Esophagus muscularis mucosa (tissue), 4 donors: ENCODE data around the gene ADD2. TPM values are rescaled to one million over a fixed set of nuclear protein-coding genes. Genes with fewer than 3 reads are reported as not detected.

ENCODE experiments used
- DNase-seq: peaks from one replicate; pipeline ENCODE4 v3.0.0-alpha.2; 2017; ENCODE audit errors: extremely low spot score
- H3K27ac ChIP-seq, 4 donors: fragments of 200-600 bp; sonication (generic); replicated peaks in 1 of 4; 1 replicate in 3 of 4; 2 replicates in 1 of 4; pipeline ENCODE4 v1.5.1; 2016 to 2019; ENCODE audit warnings: mild to moderate bottlenecking in 1 of 4
- H3K27me3 ChIP-seq, 4 donors: fragments of 200-600 bp; sonication (generic); one replicate each; pipeline versions ENCODE4 v1.5.1 to v1.6.0; 2016 to 2019
- H3K36me3 ChIP-seq, 4 donors: fragments of 200-600 bp; sonication (generic); one replicate each; pipeline ENCODE4 v1.5.1; 2016 to 2019
- H3K4me1 ChIP-seq, 4 donors: fragments of 200-600 bp; sonication (generic); one replicate each; pipeline ENCODE4 v1.5.1; 2016 to 2019
- H3K4me3 ChIP-seq, 4 donors: fragments of 200-600 bp; sonication (generic); 1 replicate in 2 of 4; 2 replicates in 2 of 4; pipeline ENCODE4 v1.5.1; 2016 to 2019; ENCODE audit warnings: mild to moderate bottlenecking in 4 of 4, moderate library complexity in 1 of 4
- H3K9me3 ChIP-seq, 4 donors: fragments of 200-600 bp; sonication (generic); 1 replicate in 3 of 4; 2 replicates in 1 of 4; pipeline ENCODE4 v1.5.1; 2016 to 2019
- EP300 ChIP-seq: sonication (generic); formaldehyde crosslinking; IDR thresholded peaks from one replicate; pipeline ENCODE4 v1.6.1; 2017; ENCODE audit warnings: antibody characterized with exemption
- POLR2A ChIP-seq: fragments of 450-650 bp; IDR thresholded peaks from one replicate; pipeline ENCODE4 v1.6.1; 2017; ENCODE audit warnings: antibody characterized with exemption, moderate library complexity, mild to moderate bottlenecking, low read depth
- POLR2AphosphoS5 ChIP-seq, 2 donors: sonication (generic); formaldehyde crosslinking; IDR thresholded peaks; one replicate each; pipeline ENCODE4 v1.6.1; 2017; ENCODE audit warnings: antibody characterized with exemption in 2 of 2
- WGBS: methylation state at CpG from one replicate; pipeline ENCODE4 v1.1.5; 2018; 5-methylcytosine and 5-hydroxymethylcytosine counted together
- intact Hi-C: fragments of 100-400 bp; cut with DNase I; formaldehyde crosslinking; loops from one replicate; pipeline ENCODE4 v1.15.1; 2023
- total RNA-seq, 4 donors: library from RNA; depleted of rRNA; stranded (reverse); fragments of >200 nt; gene quantifications; one replicate each; pipeline versions ENCODE4 v1.1.0 to v1.2.1, GENCODE V29; 2016
- TF ChIP-seq, protein P1 (sequence below), 3 experiments: fragments of 200-600 bp in 2 of 3; fragments of 450-650 bp in 1 of 3; sonication (generic) in 2 of 3; IDR thresholded peaks; one replicate each; pipeline ENCODE4 v1.5.1; 2017 to 2019; ENCODE audit warnings: antibody characterized with exemption in 3 of 3, mild to moderate bottlenecking in 2 of 3, moderate library complexity in 1 of 3

The ADD2 gene
- total RNA-seq, 4 donors from 2014 or later, result 2.5 to 8.6 (median 5.0) TPM

DNA sequence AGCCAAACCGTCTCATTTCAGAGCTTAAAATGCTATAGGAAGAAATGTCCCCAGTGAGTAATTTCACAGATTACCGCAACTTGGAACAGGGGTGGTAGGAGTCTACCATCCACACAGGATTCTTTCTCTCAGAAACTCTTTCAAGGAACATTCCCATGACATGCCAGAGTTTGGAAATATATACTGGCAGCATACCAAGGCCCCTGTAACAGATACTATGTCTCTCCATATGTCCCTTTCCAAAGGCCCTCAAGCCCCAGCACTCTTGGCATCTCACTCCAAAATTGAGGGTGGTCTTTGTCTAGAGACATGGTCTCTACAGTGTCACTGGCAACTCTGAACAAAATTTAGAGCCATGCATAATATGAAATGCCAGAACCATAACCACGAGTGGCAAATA lies 11.5 kb upstream of the ADD2 start:
- 73% methylated on average over 3 of the region's 3 CpGs for WGBS
- Histone ChIP-seq H3K36me3 (no peaks in the 10 kb centered on the region), H3K4me3 (no peak overlapping the region), H3K27me3 (peaks cover 0 to 43% (median 0%) of the 10 kb centered on the region in 4 donors), H3K9me3 (peaks cover 0 to 7% (median 0%) of the 10 kb centered on the region in 4 donors), H3K27ac (no peak overlapping the region), H3K4me1 (no peaks in the 10 kb centered on the region)
- DNase-seq, result no peak
- TF ChIP-seq POLR2A, result no peak
- TF ChIP-seq, protein P1, sequence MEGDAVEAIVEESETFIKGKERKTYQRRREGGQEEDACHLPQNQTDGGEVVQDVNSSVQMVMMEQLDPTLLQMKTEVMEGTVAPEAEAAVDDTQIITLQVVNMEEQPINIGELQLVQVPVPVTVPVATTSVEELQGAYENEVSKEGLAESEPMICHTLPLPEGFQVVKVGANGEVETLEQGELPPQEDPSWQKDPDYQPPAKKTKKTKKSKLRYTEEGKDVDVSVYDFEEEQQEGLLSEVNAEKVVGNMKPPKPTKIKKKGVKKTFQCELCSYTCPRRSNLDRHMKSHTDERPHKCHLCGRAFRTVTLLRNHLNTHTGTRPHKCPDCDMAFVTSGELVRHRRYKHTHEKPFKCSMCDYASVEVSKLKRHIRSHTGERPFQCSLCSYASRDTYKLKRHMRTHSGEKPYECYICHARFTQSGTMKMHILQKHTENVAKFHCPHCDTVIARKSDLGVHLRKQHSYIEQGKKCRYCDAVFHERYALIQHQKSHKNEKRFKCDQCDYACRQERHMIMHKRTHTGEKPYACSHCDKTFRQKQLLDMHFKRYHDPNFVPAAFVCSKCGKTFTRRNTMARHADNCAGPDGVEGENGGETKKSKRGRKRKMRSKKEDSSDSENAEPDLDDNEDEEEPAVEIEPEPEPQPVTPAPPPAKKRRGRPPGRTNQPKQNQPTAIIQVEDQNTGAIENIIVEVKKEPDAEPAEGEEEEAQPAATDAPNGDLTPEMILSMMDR (IDR thresholded peaks at IDR 0.05), result no peak
- intact Hi-C loops, result no loop called here

DNA sequence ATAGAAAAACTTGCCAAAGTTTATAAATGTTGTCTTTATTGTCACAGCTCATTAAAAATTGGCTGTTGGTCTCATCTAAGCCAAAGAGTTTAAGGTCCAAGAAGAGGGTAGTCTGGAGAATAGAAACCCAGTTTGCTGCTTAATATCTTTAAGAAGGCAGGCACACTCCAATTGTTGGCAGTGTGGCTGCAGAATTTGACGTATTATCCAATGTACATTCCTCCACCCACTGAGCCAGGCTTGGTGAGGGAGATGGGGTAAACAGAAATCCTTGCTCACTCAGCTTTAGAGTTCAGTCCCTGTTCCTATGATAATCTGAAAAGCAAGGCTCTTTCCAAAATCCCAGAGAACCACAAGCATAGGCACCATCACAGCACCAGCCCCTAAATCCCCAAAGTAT lies 10.7 kb upstream of the ADD2 start:
- Histone ChIP-seq H3K27ac (no peak overlapping the region), H3K4me3 (no peak overlapping the region), H3K36me3 (no peaks in the 10 kb centered on the region), H3K27me3 (peaks cover 0 to 51% (median 0%) of the 10 kb centered on the region in 4 donors), H3K4me1 (no peaks in the 10 kb centered on the region), H3K9me3 (peaks cover 0 to 7% (median 0%) of the 10 kb centered on the region in 4 donors)
- intact Hi-C loops, result no loop called here
- DNase-seq, result no peak
- no peak for TF ChIP-seq EP300
- WGBS, result 38% methylated on average over 1 of the region's 1 CpG

DNA sequence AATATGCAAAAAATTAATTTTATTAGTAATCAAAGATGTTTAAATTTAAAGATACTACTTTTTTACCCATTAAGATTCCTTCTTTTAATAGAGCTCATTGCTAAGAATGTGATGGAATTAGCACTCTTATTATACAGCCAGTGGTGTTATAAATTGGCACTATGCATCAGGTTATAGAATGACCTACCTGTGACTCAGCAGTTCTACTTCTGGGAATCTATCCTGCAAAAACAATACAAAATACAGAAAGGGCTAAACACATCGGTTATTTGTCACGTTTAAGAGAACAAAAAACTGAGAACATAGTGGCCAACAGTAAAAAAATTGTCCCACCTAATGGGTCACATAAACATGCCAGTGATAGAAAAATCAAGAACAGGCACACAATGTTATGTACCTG lies 9.4 kb upstream of the ADD2 start:
- 69% methylated on average over 2 of the region's 2 CpGs for WGBS
- H3K4me3 ChIP-seq, result no peak overlapping the region
- DNase-seq, result no peak
- no peak for TF ChIP-seq POLR2A
- TF ChIP-seq, protein P1 (IDR thresholded peaks at IDR 0.05), result no peak
- no peak for TF ChIP-seq EP300
- TF ChIP-seq POLR2AphosphoS5 (IDR thresholded peaks at IDR 0.05), result no peak
- H3K4me1 ChIP-seq, result no peaks in the 10 kb centered on the region
- peaks cover 0 to 7% (median 0%) of the 10 kb centered on the region in 4 donors for H3K9me3 ChIP-seq
- H3K27ac ChIP-seq, result no peak overlapping the region
- H3K27me3 ChIP-seq, result peaks cover 0 to 63% (median 0%) of the 10 kb centered on the region in 4 donors
- intact Hi-C loops, result no loop called here
- H3K36me3 ChIP-seq, result no peaks in the 10 kb centered on the region

DNA sequence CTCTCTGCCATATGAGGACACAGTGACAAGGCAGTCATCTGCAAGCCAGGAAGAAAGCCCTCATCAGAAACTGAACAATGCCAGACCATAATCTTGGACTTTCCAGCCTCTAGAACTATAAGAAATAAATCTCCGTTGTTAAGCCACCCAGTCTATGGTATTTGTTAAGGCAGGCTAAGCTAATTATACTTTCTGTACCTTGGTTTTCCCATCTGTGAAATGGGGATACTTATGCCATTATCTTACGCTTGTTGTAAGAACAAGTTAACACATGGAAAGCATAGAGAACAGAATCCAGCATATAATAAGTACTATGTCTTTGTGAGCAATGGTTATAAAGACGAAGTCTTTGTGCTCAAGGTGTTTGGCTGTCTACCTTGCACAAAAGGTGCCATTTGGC lies 8.3 kb upstream of the ADD2 start:
- H3K9me3 ChIP-seq, result peaks cover 0 to 7% (median 0%) of the 10 kb centered on the region in 4 donors
- no peaks in the 10 kb centered on the region for H3K36me3 ChIP-seq
- DNase-seq, result no peak
- WGBS, result 87% methylated on average over 3 of the region's 3 CpGs
- H3K27me3 ChIP-seq, result peaks cover 0 to 74% (median 0%) of the 10 kb centered on the region in 4 donors
- no peak overlapping the region for H3K27ac ChIP-seq
- no peak for TF ChIP-seq POLR2A
- TF ChIP-seq, protein P1 (IDR thresholded peaks at IDR 0.05), result no peak
- no peak for TF ChIP-seq EP300
- no peak for TF ChIP-seq POLR2AphosphoS5 (IDR thresholded peaks at IDR 0.05)
- intact Hi-C loops, result no loop called here
- no peak overlapping the region for H3K4me3 ChIP-seq
- no peaks in the 10 kb centered on the region for H3K4me1 ChIP-seq

DNA sequence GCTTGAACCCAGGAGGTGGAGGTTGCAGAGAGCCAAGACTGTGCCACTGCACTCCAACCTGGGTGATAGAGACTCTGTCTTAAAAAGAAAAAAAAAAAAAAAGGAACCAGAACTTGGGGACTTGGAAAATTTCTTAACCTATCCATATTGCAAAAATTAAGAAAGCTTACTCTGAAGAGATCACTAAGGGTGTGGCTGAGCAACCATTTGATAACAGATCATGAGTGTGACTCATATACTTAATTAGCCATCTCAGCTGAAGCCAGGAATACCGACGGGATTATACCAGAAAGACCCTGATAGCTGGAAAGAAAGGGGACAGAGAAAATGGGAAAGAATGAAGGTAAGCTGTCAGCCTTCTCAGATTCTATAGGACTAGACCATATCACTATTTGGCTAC lies 7.1 kb upstream of the ADD2 start:
- Histone ChIP-seq H3K36me3 (no peaks in the 10 kb centered on the region), H3K9me3 (peaks cover 0 to 7% (median 0%) of the 10 kb centered on the region in 4 donors), H3K4me3 (no peak overlapping the region), H3K4me1 (no peaks in the 10 kb centered on the region), H3K27ac (no peak overlapping the region), H3K27me3 (peaks cover 0 to 65% (median 0%) of the 10 kb centered on the region in 4 donors)
- 74% methylated on average over 2 of the region's 2 CpGs for WGBS
- TF ChIP-seq, protein P1 (IDR thresholded peaks at IDR 0.05), result no peak
- no peak for TF ChIP-seq POLR2A
- no peak for TF ChIP-seq EP300
- TF ChIP-seq POLR2AphosphoS5 (IDR thresholded peaks at IDR 0.05), result no peak
- no peak for DNase-seq
- intact Hi-C loops, result no loop called here
